HG03103 (cell line): ENCODE measurements around the gene ADGRF3.
"Not testable (repeated sequence)": the region's sequence is repeated elsewhere in the genome, so short reads cannot be mapped to it uniquely, and the experiment has no call there.

ENCODE experiments used
- ATAC-seq: cut with Tn5 transposase; IDR thresholded peaks from one replicate; pipeline ENCODE4 v1.9.1; 2021; ENCODE audit warnings: low read depth; ENCODE audit not compliant: unreplicated experiment

The ADGRF3 gene, protein sequence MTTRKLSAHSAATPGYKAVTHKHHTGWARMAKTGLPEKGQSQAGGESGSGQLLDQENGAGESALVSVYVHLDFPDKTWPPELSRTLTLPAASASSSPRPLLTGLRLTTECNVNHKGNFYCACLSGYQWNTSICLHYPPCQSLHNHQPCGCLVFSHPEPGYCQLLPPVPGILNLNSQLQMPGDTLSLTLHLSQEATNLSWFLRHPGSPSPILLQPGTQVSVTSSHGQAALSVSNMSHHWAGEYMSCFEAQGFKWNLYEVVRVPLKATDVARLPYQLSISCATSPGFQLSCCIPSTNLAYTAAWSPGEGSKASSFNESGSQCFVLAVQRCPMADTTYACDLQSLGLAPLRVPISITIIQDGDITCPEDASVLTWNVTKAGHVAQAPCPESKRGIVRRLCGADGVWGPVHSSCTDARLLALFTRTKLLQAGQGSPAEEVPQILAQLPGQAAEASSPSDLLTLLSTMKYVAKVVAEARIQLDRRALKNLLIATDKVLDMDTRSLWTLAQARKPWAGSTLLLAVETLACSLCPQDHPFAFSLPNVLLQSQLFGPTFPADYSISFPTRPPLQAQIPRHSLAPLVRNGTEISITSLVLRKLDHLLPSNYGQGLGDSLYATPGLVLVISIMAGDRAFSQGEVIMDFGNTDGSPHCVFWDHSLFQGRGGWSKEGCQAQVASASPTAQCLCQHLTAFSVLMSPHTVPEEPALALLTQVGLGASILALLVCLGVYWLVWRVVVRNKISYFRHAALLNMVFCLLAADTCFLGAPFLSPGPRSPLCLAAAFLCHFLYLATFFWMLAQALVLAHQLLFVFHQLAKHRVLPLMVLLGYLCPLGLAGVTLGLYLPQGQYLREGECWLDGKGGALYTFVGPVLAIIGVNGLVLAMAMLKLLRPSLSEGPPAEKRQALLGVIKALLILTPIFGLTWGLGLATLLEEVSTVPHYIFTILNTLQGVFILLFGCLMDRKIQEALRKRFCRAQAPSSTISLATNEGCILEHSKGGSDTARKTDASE

DNA sequence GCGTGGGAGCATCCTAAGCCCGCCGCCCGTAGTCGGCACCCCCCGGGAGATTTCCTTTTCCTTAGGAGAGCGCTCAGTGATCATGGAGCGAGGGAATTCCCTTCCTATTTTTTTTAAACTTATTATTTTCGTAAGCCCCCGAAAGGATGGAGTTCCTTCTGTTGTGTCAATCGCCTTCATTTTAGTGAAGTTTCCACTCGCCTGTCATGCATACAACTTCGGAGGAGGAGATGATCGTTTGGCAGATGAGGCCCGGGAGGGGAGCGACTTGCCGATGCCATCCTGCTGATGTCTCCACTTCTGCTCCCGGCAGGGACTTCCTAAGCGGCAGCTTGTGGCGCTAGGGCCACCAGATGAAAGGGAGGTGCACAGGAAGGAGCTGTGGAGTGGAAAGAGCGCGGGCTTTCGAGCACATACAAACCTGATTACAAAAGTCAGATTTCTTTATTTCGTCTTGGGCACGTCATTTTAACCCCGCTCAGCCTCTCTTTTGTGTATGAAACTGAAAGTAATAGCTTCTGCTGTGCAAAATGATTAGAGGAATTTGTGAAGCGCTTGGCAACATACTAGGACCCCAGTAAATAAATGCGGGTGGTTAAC, at the start of gene ADGRF3:
Gene ADGRF3, minus strand, starts transcription at position 336 of the 600 bp plus-strand sequence. CDS start 555 bp downstream, outside the sequence.
- no peak for ATAC-seq

DNA sequence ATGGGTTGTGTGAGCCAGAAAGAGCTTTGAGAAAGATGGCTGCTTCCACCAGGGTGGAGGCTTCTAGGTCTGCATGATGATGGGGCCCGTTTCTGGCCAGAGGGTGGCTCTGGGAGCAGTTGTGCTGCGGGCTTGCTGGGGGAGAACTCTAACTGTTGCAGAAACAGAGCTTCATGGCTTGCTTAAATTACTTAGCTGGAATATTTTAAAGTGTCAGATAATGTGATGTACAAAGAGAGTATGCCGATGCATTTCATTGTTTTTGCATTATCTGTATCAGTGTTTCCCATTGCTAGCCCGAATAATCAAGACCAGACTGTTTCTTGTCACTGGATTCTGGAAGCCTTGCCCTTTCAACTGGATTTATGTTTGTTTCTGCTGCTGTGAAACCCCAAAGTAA, 48.8 kb upstream of the ADGRF3 start:
- ATAC-seq, result no peak

DNA sequence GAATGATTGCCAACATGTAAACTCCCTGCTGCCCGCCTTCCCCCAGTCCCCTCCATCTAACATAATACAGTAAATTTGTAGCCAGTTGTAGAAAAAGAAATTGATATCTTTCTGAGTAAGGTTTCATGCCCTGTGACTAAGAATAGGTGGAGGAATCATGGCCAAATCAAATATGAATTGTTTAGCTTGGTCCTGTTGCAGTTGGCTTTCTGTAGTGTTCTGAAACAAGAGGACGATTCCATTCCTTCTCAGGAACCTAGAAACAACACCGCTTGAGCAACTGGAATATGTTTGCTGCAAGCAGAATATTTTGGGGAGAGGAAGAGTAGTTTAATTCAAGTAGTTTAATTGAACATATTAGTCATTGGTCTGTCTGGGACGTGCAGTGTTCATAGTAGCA, 48.1 kb upstream of the ADGRF3 start:
- no peak for ATAC-seq

DNA sequence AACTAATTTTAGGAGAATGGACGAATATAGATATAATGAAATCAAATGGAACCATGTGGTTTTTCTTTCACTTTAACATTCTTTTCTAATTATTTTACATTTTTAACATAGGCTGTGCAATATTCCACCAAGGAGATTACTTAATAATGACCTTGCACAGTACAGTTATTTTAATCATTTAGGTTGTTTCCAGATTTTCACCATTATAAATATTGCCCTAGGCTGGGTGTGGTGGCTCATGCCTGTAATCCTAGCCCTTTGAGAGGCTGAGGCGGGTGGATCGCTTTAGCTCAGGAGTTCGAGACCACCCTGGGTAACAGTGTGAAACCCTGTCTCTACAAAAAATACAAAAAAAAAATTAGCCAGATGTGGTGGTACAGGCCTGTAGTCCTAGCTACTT, 40.6 kb upstream of the ADGRF3 start:
- no peak for ATAC-seq

DNA sequence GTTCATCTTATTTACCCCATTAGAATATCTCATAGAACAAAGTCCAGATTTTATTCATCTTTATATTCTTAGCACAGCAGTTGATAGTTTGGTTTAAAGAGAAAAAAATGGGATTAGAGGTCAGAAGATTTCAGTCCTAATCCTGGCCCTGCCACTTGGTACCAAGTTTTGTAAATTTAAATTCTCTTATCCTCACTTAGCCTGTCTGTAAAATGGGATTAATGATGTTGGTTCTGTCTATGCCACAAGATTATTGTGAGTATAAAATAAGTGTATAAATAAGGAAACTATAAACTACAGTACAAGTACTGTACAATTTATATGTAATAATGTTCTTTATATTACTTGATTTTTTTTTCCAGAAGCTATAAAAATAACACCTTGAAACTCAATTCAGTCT, 38.0 kb upstream of the ADGRF3 start:
- ATAC-seq, result no peak

DNA sequence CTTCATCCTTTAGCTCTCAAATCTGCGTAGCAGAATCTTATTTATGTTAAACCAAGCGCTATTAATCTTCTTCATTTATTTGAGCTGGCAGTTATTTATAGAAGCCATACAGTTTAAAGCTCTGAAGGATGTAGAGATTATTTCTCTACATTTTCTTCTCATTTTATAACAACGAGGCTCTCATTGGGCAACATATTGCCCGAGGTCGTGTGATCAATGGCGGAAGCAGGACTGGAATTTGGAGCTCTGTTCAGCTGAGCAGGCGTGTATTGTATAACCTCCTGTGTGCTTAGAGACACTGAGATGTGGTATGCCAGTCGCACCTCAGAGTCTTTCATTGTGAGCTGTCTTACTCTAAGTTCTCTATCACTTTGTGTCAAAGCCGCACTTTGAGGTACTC, 37.6 kb upstream of the ADGRF3 start:
- no peak for ATAC-seq

DNA sequence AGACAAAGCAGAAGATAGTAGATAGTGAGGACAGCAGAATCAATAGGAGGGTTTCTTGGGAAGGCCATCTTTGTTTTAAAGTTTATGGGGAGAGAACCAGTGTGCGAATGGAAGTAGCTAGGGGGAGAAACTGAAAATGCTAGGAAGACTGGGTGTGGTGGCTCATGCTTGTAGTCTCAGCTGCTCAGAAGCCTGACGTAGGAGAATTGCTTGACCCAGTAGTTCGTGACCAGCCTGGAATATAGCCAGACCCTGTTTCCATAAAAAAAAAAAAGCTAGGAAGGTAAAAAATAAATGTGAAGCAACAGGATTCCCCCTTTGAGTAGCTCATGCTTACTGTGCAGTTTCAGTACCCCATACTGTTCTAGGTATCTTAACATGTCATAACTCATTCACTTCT, 36.0 kb upstream of the ADGRF3 start:
- no peak for ATAC-seq

DNA sequence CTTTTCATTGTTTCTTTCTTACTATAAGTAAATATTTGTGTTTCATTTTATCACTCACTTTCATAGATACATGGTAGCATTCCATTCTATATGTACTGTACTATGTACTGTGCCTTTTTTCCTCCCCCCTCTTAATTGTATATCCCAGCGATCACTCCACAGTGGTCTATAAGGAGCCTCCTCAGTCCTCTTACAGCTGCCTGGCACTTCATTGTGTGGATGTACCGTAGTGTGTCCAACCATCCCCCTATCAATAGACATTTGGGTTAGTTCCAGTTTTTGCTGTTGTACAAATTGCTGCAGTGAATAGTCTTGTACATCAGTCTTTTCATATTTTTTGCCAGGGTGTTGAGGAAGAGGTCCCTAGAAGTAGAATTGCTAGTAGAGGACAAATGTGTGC, 33.7 kb upstream of the ADGRF3 start:
- ATAC-seq, result no peak

DNA sequence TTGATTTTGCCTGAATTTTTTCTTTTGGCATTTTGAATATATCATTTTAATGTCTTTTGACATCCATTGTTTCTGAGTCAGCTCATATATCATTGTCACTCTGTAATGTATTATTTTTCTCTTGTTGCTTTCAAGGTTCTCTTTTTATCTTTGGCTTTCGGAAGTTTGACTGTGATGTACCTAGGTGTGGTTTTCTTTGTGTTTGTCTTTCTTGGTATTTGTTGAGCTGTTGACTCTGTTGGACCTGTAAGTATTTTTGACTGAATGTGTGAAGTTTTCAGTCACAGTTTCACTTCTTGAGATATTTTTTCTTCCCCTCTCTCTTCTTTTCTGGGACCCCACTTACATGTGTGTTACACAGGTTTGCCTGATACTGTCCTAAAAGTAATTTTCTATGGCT, 30.2 kb upstream of the ADGRF3 start:
- ATAC-seq, result no peak

DNA sequence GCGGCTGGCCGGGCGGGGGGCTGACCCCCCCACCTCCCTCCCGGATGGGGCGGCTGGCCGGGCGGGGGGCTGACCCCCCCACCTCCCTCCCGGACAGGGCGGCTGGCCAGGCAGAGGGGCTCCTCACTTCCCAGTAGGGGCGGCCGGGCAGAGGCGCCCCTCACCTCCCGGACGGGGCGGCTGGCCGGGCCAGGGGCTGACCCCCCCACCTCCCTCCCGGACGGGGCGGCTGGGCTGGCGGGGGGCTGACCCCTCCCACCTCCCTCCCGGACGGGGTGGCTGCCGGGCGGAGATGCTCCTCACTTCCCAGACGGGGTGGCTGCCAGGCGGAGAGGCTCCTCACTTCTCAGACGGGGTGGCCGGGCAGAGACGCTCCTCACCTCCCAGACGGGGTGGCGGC, 24.3 kb upstream of the ADGRF3 start:
- ATAC-seq, result not testable (repeated sequence)

DNA sequence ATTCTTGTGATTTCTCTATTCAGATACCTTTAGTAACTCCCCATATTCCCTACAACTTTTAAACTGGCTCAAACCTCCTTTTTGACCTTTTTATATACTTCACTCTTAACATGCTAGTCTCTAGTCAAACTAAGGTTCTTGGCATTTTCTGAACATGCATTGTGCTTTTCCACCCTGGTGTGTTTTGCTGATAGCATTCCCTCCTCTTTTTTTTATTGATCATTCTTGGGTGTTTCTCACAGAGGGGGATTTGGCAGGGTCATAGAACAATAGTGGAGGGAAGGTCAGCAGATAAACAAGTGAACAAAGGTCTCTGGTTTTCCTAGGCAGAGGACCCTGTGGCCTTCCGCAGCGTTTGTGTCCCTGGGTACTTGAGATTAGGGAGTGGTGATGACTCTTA, 23.1 kb upstream of the ADGRF3 start:
- ATAC-seq, result not testable (repeated sequence)

DNA sequence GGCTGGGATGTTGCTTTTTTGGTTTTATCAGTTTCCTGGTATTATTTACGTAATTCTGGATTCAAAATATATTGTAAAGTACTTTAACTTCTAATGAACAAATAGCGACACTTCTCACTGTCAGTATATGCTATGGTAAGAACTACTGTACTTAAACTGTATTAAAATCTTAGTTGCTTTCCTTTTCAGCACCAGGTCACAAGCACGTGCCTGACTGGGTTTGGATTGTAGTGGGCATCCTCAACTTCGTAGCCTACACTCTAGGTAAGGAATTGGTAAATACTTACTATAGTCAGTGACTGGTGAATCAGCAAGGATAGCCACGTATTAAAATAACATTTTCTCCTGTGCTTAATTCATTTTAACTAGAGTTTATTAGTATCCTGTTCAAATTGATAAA, 20.4 kb upstream of the ADGRF3 start:
- no peak for ATAC-seq

DNA sequence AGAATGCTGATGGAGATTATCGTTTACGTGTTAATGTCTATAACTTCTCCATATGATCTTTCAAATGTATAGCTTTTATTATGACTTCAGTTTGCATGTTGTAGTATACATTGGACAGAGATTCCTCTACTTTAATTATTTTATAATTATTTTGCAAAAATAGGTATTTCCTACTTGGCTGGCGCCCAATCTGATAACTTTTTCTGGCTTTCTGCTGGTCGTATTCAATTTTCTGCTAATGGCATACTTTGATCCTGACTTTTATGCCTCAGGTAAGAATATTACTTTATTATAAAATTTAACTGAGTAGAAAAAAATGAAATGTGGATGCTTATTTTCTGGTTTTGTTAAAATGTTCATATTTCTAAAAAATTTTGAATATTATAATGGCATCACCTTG, 18.1 kb upstream of the ADGRF3 start:
- ATAC-seq, result no peak

DNA sequence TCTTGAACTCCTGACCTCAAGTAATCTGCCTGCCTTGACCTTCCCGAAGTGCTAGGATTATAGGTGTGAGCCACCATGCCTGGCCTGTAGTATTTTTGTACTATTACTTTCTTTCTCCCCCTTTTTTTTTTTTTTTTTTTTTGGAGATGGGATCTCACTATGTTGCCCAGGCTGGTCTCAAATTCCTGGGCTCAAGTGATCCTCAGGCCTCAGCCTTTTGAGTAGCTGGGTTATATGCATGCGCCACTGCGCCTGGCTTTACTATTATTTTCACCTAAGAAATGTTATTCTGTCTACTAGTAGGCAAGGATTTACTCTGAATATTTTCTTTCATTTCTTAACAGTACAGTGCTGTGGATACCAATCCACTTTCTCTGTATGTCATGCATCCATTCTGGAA, 17.4 kb upstream of the ADGRF3 start:
- ATAC-seq, result no peak

DNA sequence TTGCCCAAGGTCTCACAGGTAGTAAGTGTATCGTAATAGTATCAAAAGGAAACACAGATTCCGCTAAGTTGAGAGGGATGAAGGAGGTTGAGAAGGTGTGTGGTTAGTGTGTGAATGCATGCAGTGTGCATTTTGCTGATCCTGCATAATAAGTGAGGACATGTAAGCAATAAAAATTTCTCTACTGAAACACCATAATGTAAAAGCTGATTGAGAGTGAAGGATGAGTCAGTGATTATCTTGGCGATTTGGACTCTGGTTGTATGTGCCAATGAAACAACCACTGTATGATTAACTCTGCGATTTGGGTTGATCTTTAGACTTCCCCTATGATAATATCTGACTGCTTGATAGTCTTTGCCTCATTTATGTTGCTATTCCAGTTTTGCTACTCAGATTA, 16.7 kb upstream of the ADGRF3 start:
- no peak for ATAC-seq

DNA sequence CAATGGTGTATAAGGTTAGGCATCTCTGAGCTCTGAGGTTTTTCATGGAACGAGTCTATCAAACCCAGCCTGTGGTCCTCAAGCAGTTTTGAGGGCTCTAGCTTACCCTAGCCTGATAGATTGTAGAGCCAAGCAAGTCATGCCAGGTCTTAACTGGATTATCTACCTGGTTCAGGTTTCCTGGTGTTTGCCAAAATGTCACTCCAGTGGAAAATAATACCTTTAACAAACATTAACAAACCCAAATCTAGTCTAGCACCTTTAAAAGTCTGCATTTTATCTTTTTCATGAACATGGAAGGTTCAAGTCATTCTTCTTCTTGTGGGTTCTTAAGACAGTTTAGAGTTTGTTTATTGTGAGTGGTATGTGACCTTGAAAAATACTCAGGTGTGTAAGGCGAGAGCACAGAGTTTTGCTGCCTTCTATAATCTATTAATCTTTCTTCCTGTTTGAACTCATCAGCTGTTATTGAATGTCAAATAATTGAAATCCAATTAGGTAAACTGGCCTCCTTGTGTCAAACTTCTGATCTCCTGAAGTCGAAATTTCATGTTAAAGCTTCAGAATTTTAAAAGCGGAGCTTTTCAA, 13.4 kb upstream of the ADGRF3 start:
- no peak for ATAC-seq

DNA sequence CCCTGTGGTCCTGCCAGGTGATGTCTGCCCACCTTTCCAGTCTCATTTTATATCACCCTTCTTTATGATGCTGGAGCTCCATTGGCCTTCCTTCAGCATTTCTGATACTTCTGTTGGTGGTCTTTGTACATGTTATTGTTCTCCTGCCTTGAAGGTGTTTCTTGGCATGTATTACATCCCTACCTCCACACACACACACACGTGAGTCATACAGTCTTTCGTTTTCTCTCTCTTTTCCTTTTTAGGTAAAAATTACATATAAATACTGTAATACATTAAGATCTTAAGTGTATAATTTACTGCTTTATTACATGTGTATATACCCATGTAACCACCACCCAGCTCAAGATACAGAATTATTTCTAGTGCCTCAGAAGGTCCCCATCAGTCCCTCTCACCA, 10.2 kb upstream of the ADGRF3 start:
- no peak for ATAC-seq

DNA sequence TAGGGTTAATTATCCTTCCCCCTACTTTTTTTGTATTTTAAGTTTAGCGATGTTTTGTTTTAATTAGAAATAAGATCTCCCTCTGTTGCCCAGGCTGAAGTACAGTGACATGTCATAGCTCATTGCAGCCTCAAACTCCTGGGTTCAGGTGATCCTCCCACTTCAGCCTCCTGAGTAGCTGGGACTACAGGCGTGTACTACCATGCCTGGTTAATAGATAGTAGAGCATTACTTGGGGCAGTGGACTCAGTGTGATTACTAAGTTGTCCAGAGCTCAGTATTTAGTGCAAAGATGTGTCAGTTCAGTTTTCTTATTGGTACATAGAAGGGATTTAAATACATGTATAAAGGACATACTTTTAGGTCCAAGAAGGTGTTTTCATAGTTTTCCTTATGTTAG, 9.5 kb upstream of the ADGRF3 start:
- no peak for ATAC-seq

DNA sequence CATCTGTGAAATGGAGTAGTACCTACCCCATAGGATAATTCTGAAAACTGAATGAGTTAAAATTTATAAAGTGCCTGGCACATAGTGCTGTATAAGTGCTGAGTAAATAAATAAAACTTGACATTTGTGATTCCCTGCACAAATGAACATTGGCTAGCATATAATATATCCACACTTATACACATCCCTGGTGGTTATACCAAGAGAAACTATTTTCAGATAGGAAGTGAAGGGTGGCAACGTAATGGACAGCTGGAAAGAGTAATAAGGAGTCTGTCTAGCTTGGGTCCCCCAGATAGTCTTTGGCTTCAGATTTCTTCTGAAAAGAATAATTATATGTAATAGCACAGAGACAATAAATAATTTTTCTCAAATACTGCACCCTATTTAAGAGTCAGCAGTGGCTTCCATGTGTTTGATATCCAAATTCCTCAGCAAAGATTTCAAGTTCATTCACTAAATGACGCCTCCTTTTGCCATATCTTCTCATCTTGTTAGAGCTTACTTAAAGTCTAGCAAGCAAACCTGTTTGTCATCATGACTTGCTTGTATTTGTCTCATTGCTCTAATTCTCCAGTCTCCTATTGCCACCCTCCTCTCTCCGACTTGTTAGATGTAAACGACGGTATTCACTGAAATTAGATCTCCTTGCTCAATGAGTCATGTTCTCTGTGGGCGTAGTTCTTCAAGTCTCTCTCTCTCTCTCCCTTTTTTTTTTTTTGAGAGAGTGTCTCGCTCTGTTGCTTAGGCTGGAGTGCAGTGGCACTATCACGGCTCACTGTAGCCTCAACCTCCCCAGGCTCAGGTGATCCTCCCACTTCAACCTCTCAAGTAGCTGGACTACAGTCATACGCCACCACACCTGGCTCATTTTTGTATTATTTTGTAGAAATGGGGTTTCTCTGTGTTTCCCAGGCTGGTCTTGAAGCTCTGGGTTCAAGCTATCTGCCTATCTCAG, 8.7 kb upstream of the ADGRF3 start:
- no peak for ATAC-seq

DNA sequence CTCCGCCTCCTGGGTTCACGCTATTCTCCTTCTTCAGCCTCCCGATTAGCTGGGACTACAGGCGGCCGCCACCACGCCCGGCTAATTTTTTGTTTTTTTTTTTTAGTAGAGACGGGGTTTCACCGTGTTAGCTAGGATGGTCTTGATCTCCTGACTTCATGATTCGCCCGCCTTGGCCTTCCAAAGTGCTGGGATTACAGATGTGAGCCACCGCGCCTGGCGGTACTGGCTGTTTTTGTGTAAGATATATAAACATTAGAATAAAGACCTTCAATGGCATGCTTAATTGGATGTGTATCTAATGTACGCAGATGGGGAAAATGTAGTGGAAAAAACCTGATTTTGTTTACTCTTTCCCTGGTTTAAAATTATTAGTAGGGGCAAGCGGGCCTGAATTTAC, 7.9 kb upstream of the ADGRF3 start:
- not testable (repeated sequence) for ATAC-seq
